Measurements from ENCODE around the gene PADI1.

DNA sequence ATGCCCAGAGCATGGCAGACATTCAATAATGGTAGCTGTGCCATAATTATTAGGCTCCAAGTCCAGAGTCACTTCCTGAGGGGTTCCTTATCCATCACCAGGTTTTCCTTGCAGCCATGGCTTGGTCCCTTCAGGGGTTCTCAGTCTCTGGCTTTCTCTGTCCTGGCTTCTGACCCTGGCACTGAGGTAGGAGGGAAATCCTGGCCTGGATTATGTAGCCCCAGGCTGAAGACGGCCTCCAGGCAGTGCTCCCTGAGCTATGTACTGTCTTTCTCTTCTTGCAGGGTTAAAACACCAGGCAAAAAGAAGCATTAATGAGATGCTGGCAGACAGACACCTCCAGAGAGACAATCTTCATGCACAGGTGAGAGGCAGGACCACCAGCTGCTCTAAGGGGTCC lies 34.5 kb downstream of the PADI1 start:
- TF ChIP-seq, protein P1, sequence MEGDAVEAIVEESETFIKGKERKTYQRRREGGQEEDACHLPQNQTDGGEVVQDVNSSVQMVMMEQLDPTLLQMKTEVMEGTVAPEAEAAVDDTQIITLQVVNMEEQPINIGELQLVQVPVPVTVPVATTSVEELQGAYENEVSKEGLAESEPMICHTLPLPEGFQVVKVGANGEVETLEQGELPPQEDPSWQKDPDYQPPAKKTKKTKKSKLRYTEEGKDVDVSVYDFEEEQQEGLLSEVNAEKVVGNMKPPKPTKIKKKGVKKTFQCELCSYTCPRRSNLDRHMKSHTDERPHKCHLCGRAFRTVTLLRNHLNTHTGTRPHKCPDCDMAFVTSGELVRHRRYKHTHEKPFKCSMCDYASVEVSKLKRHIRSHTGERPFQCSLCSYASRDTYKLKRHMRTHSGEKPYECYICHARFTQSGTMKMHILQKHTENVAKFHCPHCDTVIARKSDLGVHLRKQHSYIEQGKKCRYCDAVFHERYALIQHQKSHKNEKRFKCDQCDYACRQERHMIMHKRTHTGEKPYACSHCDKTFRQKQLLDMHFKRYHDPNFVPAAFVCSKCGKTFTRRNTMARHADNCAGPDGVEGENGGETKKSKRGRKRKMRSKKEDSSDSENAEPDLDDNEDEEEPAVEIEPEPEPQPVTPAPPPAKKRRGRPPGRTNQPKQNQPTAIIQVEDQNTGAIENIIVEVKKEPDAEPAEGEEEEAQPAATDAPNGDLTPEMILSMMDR (IDR thresholded peaks at IDR 0.05; ENCODE audit: insufficient read depth, low read length), result no peak
- TF ChIP-seq GABPA (IDR thresholded peaks at IDR 0.05; ENCODE audit: low read depth), result no peak
- no peak for TF ChIP-seq POLR2AphosphoS5 (IDR thresholded peaks at IDR 0.05; ENCODE audit: low read depth)
- 0 out of 2 replicates have a peak, but pooled peaks have one; percentile 12 for TF ChIP-seq SPI1 (IDR thresholded peaks at IDR 0.05; ENCODE audit: borderline replicate concordance, low read depth)
- TF ChIP-seq, protein P2, sequence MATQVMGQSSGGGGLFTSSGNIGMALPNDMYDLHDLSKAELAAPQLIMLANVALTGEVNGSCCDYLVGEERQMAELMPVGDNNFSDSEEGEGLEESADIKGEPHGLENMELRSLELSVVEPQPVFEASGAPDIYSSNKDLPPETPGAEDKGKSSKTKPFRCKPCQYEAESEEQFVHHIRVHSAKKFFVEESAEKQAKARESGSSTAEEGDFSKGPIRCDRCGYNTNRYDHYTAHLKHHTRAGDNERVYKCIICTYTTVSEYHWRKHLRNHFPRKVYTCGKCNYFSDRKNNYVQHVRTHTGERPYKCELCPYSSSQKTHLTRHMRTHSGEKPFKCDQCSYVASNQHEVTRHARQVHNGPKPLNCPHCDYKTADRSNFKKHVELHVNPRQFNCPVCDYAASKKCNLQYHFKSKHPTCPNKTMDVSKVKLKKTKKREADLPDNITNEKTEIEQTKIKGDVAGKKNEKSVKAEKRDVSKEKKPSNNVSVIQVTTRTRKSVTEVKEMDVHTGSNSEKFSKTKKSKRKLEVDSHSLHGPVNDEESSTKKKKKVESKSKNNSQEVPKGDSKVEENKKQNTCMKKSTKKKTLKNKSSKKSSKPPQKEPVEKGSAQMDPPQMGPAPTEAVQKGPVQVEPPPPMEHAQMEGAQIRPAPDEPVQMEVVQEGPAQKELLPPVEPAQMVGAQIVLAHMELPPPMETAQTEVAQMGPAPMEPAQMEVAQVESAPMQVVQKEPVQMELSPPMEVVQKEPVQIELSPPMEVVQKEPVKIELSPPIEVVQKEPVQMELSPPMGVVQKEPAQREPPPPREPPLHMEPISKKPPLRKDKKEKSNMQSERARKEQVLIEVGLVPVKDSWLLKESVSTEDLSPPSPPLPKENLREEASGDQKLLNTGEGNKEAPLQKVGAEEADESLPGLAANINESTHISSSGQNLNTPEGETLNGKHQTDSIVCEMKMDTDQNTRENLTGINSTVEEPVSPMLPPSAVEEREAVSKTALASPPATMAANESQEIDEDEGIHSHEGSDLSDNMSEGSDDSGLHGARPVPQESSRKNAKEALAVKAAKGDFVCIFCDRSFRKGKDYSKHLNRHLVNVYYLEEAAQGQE (IDR thresholded peaks at IDR 0.05; ENCODE audit: insufficient replicate concordance, low read depth), result no peak

Measured in HL-60 (cell line).